Neural cell (in vitro differentiated cells): ENCODE measurements around the gene FRMD4A. TPM values are rescaled to one million over a fixed set of nuclear protein-coding genes. Genes with fewer than 3 reads are reported as not detected.

Experiments
- H2AFZ ChIP-seq: fragments of 200-600, 300-800 bp; sonication (generic), shearing (Covaris generic); 2 replicates; pipeline ENCODE4 v1.6.0; 2014; ENCODE audit warnings: low read depth, mild to moderate bottlenecking, antibody characterized with exemption, low read length, moderate library complexity
- H3F3A ChIP-seq: fragments of 200-600 bp; shearing (Covaris generic); 2 replicates; pipeline ENCODE4 v1.6.1; 2016; ENCODE audit warnings: mild to moderate bottlenecking, moderate library complexity, mixed read lengths, antibody characterized with exemption, low read length; ENCODE audit not compliant: insufficient read depth, poor library complexity, severe bottlenecking
- H3K27ac ChIP-seq: fragments of 200-600, 300-800 bp; sonication (generic), shearing (Covaris generic); 2 replicates; pipeline ENCODE4 v1.5.1; 2014; ENCODE audit warnings: mild to moderate bottlenecking, low read length, moderate library complexity
- H3K27me3 ChIP-seq: fragments of 300-800, 200-600 bp; sonication (generic), shearing (Covaris generic); 2 replicates; pipeline ENCODE4 v1.6.0; 2014; ENCODE audit warnings: mild to moderate bottlenecking, low read depth, low read length, moderate library complexity; ENCODE audit not compliant: insufficient read depth
- H3K36me3 ChIP-seq: fragments of 300-800, 200-600 bp; sonication (generic), shearing (Covaris generic); 2 replicates; pipeline ENCODE4 v1.5.1; 2014; ENCODE audit warnings: mild to moderate bottlenecking, antibody characterized with exemption, low read length, moderate library complexity; ENCODE audit not compliant: insufficient read depth
- H3K4me2 ChIP-seq: fragments of 300-800, 200-600 bp; sonication (generic), shearing (Covaris generic); 2 replicates; pipeline ENCODE4 v1.6.0; 2014; ENCODE audit warnings: mild to moderate bottlenecking, low read length
- H3K4me3 ChIP-seq: fragments of 300-800, 200-600 bp; sonication (generic), shearing (Covaris generic); 2 replicates; pipeline ENCODE4 v1.5.1; 2014; ENCODE audit warnings: mild to moderate bottlenecking, low read length, moderate library complexity
- H3K79me2 ChIP-seq: fragments of 200-600 bp; shearing (Covaris generic); replicated peaks from 2 replicates; pipeline ENCODE4 v1.6.0; 2014; ENCODE audit warnings: mild to moderate bottlenecking, low read length, moderate library complexity; ENCODE audit not compliant: insufficient read depth
- H3K9ac ChIP-seq: fragments of 300-800, 200-600 bp; sonication (generic), shearing (Covaris generic); 2 replicates; pipeline ENCODE4 v1.6.1; 2016; ENCODE audit warnings: mild to moderate bottlenecking, low read length, mixed read lengths
- H3K9me2 ChIP-seq: fragments of 200-600 bp; shearing (Covaris generic); 2 replicates; pipeline ENCODE4 v1.6.1; 2016; ENCODE audit warnings: mild to moderate bottlenecking, low read length, mixed read lengths; ENCODE audit not compliant: insufficient read depth
- H3K9me3 ChIP-seq: fragments of 200-600, 300-800 bp; sonication (generic), shearing (Covaris generic); 2 replicates; pipeline ENCODE4 v1.6.1; 2016; ENCODE audit warnings: mild to moderate bottlenecking, mixed run types, low read length, moderate library complexity, mixed read lengths
- H4K20me1 ChIP-seq: fragments of 200-600 bp; shearing (Covaris generic); 2 replicates; pipeline ENCODE4 v1.6.1; 2016; ENCODE audit warnings: mild to moderate bottlenecking, mixed run types; ENCODE audit not compliant: insufficient read depth
- CTCF ChIP-seq: fragments of 450-650 bp; IDR thresholded peaks from 2 replicates; pipeline ENCODE4 v1.5.1; 2014; ENCODE audit warnings: antibody characterized with exemption, mild to moderate bottlenecking, moderate library complexity; ENCODE audit not compliant: poor library complexity, severe bottlenecking
- EP300 ChIP-seq: fragments of 450-650 bp; conservative IDR thresholded peaks from 2 replicates; pipeline ENCODE4 v1.6.1; 2014; ENCODE audit warnings: antibody characterized with exemption, mild to moderate bottlenecking, moderate library complexity; ENCODE audit not compliant: poor library complexity, severe bottlenecking
- EZH2 ChIP-seq: fragments of 200-600, 300-800 bp; shearing (Covaris generic), sonication (generic); IDR thresholded peaks from 2 replicates; pipeline ENCODE4 v1.6.1; 2014; ENCODE audit warnings: antibody characterized with exemption, low read length, borderline replicate concordance, mild to moderate bottlenecking; ENCODE audit not compliant: insufficient read depth, poor library complexity, severe bottlenecking
- MXI1 ChIP-seq: fragments of 450-650 bp; conservative IDR thresholded peaks from 2 replicates; pipeline ENCODE4 v1.6.1; 2014; ENCODE audit warnings: antibody characterized with exemption, mild to moderate bottlenecking; ENCODE audit not compliant: poor library complexity, severe bottlenecking
- POLR2AphosphoS5 ChIP-seq: IDR thresholded peaks from 2 replicates; pipeline ENCODE4 v1.6.1; 2012
- RAD21 ChIP-seq: fragments of 450-650 bp; conservative IDR thresholded peaks from 2 replicates; pipeline ENCODE4 v1.6.1; 2014; ENCODE audit warnings: antibody characterized with exemption, mild to moderate bottlenecking, moderate library complexity
- SMC3 ChIP-seq: fragments of 450-650 bp; conservative IDR thresholded peaks from 2 replicates; pipeline ENCODE4 v1.6.1; 2014; ENCODE audit warnings: antibody characterized with exemption, mild to moderate bottlenecking, moderate library complexity; ENCODE audit not compliant: poor library complexity
- TAF1 ChIP-seq: IDR thresholded peaks from 2 replicates; pipeline ENCODE4 v1.6.1; 2012; ENCODE audit warnings: low read depth
- polyA plus RNA-seq: library from polyadenylated mRNA; depleted of rRNA; stranded (reverse); fragments of >200 nt; gene quantifications from 2 replicates; pipeline ENCODE4 v1.2.3, GENCODE V29; 2014
- TF ChIP-seq, protein P1 (sequence below): IDR thresholded peaks from 2 replicates; pipeline ENCODE4 v1.6.1; 2012; ENCODE audit warnings: borderline replicate concordance

The FRMD4A gene
- polyA plus RNA-seq, 1 donor from 2014 or later: 36.5 TPM

- Histone ChIP-seq H3K27me3 (no peaks in the 10 kb centered on the region), H3K9me2 (no peaks in the 10 kb centered on the region), H3K4me3 (no peak overlapping the region), H4K20me1 (no peaks in the 10 kb centered on the region), H3F3A (no peaks in the 10 kb centered on the region), H3K79me2 (no peaks in the 10 kb centered on the region), H3K4me2 (no peak overlapping the region), H3K36me3 (no peaks in the 10 kb centered on the region), H3K27ac (no peak overlapping the region), H3K9ac (no peak overlapping the region), H2AFZ (no peak overlapping the region), H3K9me3 (no peaks in the 10 kb centered on the region)
- TF ChIP-seq RAD21: no peak
Measured at GRCh38 chr10:14271621-14272020, 59.1 kb downstream of the FRMD4A start.

DNA sequence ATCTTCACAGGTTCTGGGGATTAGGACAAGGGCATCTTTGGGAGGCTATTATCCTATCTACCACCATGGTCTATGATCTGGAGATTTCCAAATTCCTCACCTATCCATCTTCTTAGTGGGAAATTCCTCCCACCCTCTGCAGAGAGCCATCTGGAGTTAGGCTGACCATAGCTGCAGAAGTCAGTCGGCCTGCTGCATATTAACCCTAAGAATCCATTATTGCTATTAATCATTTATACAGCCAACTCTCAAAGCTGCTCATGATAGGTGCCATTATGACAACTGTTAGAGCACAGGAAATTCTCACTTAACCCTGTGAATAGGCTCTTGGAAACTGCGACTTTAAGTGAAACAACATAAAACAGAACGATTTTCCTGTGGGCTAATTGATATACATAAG is 60.4 kb downstream of the FRMD4A start:
- no peak overlapping the region for H2AFZ ChIP-seq
- H3K9me3 ChIP-seq: no peaks in the 10 kb centered on the region
- no peak overlapping the region for H3K9ac ChIP-seq
- H4K20me1 ChIP-seq: no peaks in the 10 kb centered on the region
- H3K27me3 ChIP-seq: no peaks in the 10 kb centered on the region
- no peak overlapping the region for H3K27ac ChIP-seq
- H3K4me2 ChIP-seq: no peak overlapping the region
- TF ChIP-seq POLR2AphosphoS5: no peak
- no peak for TF ChIP-seq SMC3
- no peak for TF ChIP-seq EP300
- no peak for TF ChIP-seq EZH2
- TF ChIP-seq CTCF: no peak
- TF ChIP-seq, protein P1, sequence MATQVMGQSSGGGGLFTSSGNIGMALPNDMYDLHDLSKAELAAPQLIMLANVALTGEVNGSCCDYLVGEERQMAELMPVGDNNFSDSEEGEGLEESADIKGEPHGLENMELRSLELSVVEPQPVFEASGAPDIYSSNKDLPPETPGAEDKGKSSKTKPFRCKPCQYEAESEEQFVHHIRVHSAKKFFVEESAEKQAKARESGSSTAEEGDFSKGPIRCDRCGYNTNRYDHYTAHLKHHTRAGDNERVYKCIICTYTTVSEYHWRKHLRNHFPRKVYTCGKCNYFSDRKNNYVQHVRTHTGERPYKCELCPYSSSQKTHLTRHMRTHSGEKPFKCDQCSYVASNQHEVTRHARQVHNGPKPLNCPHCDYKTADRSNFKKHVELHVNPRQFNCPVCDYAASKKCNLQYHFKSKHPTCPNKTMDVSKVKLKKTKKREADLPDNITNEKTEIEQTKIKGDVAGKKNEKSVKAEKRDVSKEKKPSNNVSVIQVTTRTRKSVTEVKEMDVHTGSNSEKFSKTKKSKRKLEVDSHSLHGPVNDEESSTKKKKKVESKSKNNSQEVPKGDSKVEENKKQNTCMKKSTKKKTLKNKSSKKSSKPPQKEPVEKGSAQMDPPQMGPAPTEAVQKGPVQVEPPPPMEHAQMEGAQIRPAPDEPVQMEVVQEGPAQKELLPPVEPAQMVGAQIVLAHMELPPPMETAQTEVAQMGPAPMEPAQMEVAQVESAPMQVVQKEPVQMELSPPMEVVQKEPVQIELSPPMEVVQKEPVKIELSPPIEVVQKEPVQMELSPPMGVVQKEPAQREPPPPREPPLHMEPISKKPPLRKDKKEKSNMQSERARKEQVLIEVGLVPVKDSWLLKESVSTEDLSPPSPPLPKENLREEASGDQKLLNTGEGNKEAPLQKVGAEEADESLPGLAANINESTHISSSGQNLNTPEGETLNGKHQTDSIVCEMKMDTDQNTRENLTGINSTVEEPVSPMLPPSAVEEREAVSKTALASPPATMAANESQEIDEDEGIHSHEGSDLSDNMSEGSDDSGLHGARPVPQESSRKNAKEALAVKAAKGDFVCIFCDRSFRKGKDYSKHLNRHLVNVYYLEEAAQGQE: no peak
- no peak for TF ChIP-seq RAD21
- no peak for TF ChIP-seq TAF1
- TF ChIP-seq MXI1: no peak
- no peak overlapping the region for H3K4me3 ChIP-seq
- H3K79me2 ChIP-seq: no peaks in the 10 kb centered on the region
- H3K36me3 ChIP-seq: no peaks in the 10 kb centered on the region
- H3K9me2 ChIP-seq: no peaks in the 10 kb centered on the region
- no peaks in the 10 kb centered on the region for H3F3A ChIP-seq

GRCh38 chr10:14265709-14266108 is 65.0 kb downstream of the FRMD4A start:
- Histone ChIP-seq H3K27ac (no peak overlapping the region), H3K4me3 (no peak overlapping the region), H3K9ac (no peak overlapping the region), H3K27me3 (no peaks in the 10 kb centered on the region), H3K4me2 (no peak overlapping the region), H4K20me1 (no peaks in the 10 kb centered on the region), H2AFZ (no peak overlapping the region), H3K9me2 (no peaks in the 10 kb centered on the region), H3K79me2 (no peaks in the 10 kb centered on the region), H3K36me3 (no peaks in the 10 kb centered on the region), H3F3A (no peaks in the 10 kb centered on the region), H3K9me3 (no peaks in the 10 kb centered on the region)
- TF ChIP-seq RAD21 (no peak), TAF1 (no peak), EP300 (no peak), POLR2AphosphoS5 (no peak), EZH2 (no peak)
- TF ChIP-seq, protein P1: no peak
